Activated T-cell treated with anti-CD3 and anti-CD28 coated beads, Interleukin-2, amount 50 U/mL, for 48 hours (primary cell): ENCODE measurements around the gene ADNP.
A peak's percentile ranks its signal among the peaks of the same experiment; 100 is the strongest.

Experiments used
- DNase-seq, 2 experiments: peaks; one replicate each; pipeline ENCODE4 v3.0.0-alpha.2; 2020

The ADNP gene

GRCh38 chr20:50844430-50845100, 86.7 kb downstream of the ADNP start:
- DNase-seq: peak; percentile 67 to 74

GRCh38 chr20:50843331-50844276, 87.6 kb downstream of the ADNP start:
- DNase-seq: no peak

GRCh38 chr20:50842821-50843220, 88.4 kb downstream of the ADNP start:
- no peak for DNase-seq
